LHCN-M2 (cell line): ENCODE results near the gene KIF22. TPM values are rescaled to one million over a fixed set of nuclear protein-coding genes. Genes with fewer than 3 reads are reported as not detected.
"Not testable (repeated sequence)": the region's sequence is repeated elsewhere in the genome, so short reads cannot be mapped to it uniquely, and the experiment has no call there.

Source experiments
- DNase-seq: peaks from one replicate; pipeline ENCODE4 v3.0.0-alpha.2; 2012; ENCODE audit warnings: low read depth
- total RNA-seq: library from RNA; depleted of rRNA; stranded (reverse); fragments of >200 nt; gene quantifications from 2 replicates; pipeline ENCODE4 v1.2.3, GENCODE V29; 2014

The KIF22 gene
- total RNA-seq, 1 experiment from 2014 or later, result 108 TPM

GRCh38 chr16:29766571-29766970, 24.0 kb upstream of the KIF22 start:
- DNase-seq, result no peak

- DNase-seq, result no peak
Observed at GRCh38 chr16:29767062-29767461, 23.5 kb upstream of the KIF22 start.

GRCh38 chr16:29769507-29769906, 21.0 kb upstream of the KIF22 start:
- no peak for DNase-seq

GRCh38 chr16:29770250-29770929, 20.2 kb upstream of the KIF22 start:
- no peak for DNase-seq

GRCh38 chr16:29772330-29772729, 18.2 kb upstream of the KIF22 start:
- DNase-seq, result not testable (repeated sequence)

GRCh38 chr16:29774730-29775129, 15.8 kb upstream of the KIF22 start:
- no peak for DNase-seq

- peak; percentile 5 for DNase-seq
Observed at GRCh38 chr16:29775742-29776408, 14.7 kb upstream of the KIF22 start.

GRCh38 chr16:29777576-29778350, 12.8 kb upstream of the KIF22 start, which contains the start of gene ZG16:
TSS of gene ZG16 (plus strand) at chr16:29778256. CDS start at chr16:29779267, 1,011 bp downstream.
- DNase-seq, result no peak

GRCh38 chr16:29779474-29779873, 11.1 kb upstream of the KIF22 start:
- DNase-seq, result no peak

GRCh38 chr16:29783094-29783953, 7.2 kb upstream of the KIF22 start:
- DNase-seq, result not testable (repeated sequence)

- DNase-seq, result no peak
Observed at GRCh38 chr16:29784157-29784556, 6.4 kb upstream of the KIF22 start.

- no peak for DNase-seq
Observed at GRCh38 chr16:29784901-29785500, 5.5 kb upstream of the KIF22 start.

- not testable (repeated sequence) for DNase-seq
Observed at GRCh38 chr16:29787155-29787554, 3.4 kb upstream of the KIF22 start.

GRCh38 chr16:29789775-29790182, 772 bp upstream of the KIF22 start:
- no peak for DNase-seq

GRCh38 chr16:29790949-29791844, 646 bp downstream of the KIF22 start:
- no peak for DNase-seq

- no peak for DNase-seq
Observed at GRCh38 chr16:29791845-29792807, 1.6 kb downstream of the KIF22 start.

GRCh38 chr16:29793153-29793552, 2.6 kb downstream of the KIF22 start:
- not testable (repeated sequence) for DNase-seq

- DNase-seq, result no peak
Observed at GRCh38 chr16:29794231-29794710, 3.7 kb downstream of the KIF22 start.
